ENCODE results near the gene MPRIP.
"Not testable (repeated sequence)": the region's sequence is repeated elsewhere in the genome, so short reads cannot be mapped to it uniquely, and the experiment has no call there.

Gene MPRIP

GRCh38 chr17:17186051-17186450 is 143.8 kb downstream of the MPRIP start:
- no peak for DNase-seq (ENCODE audit: low read depth in 2 of 2)

DNA sequence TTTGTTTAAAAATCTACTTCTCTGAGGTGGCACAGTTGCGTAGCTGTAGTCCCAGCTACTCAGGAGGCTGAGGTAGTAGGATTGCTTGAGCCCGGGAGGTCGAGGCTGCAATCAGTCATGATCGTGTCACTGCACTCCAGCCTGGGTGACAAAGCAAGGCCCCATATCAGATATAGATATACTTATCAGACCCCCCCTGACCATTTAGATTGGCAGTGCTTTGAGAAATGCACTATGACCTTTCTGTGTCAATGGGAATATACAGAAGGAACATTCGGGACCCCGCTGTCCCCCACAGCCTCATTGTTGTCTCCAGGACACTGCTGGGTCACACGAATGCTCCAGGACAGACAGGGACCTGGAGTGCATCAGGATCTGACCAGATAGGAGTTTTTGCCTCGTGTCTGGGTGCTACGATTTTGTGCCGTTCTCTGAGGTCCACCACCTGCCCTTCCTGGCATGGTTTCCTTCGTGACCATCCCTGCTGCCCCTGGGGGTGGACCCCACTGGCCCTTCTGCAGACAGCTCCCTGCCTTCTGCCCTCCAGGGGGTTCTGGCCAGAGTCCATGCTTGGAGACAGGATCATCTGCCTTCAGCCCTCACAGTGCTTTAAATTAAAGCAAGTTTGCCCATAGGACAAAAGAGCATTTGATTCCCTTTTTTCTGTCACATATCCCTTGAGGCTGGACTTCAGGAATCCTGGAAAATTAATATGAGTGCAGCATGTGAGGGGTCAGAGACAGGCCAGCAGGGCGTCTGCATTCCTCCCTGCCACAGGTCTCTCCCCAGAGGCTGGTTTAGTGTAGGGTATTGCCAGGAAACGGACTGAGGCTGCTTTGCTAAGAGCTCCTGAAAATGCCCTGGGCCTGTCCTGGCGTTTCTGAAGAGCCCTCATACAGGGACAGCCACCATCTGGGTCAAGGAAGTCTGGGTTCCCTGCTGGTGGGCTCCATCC is 144.6 kb downstream of the MPRIP start:
- no peak for DNase-seq (ENCODE audit: low read depth in 2 of 2)

DNA sequence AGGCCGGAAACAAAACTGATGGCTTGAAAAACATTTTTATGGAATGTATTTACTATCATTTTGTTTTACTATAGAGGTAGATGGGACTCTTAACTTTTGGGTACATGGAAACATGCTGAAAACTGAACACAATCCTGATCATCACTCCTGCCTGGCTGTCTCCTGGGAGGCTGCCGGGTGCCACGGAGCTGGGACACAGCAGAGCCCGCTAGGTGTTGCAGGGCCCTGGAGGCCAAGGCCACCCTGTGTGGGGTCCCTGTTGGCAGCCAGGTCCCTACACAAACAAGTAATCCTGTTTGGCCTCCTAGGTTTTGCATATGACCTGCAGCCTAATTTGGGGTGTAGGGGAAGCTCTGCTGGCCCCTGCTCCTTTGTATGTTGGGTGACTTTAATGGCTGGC is 146.3 kb downstream of the MPRIP start:
- DNase-seq (ENCODE audit: low read depth in 2 of 2): no peak

GRCh38 chr17:17189559-17189958 is 147.3 kb downstream of the MPRIP start:
- DNase-seq (ENCODE audit: low read depth in 2 of 2): no peak

DNA sequence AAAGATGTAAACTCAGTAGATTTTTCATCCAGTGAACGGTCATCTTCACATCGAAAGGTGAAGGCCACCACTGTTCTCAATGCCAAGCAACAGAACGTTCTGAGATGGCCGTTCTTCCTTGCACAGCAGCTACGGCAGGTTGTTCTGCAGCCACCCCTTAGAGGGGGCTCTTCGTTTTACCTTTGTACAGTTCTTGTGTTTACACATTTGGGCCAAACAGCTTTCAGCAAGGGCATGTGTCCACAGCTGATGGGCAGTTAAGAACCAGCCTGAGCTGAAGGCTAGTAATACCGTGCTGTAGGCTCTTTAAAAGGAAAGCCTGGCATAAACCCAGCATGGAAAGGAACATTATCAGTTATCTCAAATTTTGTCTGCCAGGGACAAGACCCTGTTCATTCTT is 147.9 kb downstream of the MPRIP start:
- DNase-seq (ENCODE audit: low read depth in 2 of 2): no peak

- peak; percentile 28 to 35 for DNase-seq (ENCODE audit: low read depth in 2 of 2)
Measured at GRCh38 chr17:17191346-17191792, 149.1 kb downstream of the MPRIP start.

DNA sequence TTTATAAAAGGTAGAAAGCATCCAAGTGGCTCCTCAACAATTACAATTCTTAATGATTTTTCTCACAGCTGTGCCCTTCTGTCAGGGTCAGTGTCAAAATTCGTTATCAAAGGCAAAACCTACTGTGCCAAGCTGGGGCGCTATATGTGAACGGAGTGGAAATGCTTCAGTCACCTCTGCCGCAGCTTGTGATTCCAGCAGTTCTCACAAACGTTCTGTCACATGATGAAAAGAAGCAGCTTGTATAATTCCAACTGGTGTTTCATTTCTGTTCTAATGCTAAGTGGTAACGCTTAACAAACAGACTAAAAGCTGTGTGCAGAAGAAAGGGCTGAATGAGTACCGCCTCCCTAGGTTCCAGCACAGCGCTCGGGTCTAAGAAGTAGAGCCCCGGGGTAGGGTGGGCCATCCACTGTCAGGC is 149.7 kb downstream of the MPRIP start:
- DNase-seq (ENCODE audit: low read depth in 2 of 2): no peak

- not testable (repeated sequence) for DNase-seq (ENCODE audit: low read depth in 2 of 2)
Measured at GRCh38 chr17:17195466-17195865, 153.2 kb downstream of the MPRIP start.

DNA sequence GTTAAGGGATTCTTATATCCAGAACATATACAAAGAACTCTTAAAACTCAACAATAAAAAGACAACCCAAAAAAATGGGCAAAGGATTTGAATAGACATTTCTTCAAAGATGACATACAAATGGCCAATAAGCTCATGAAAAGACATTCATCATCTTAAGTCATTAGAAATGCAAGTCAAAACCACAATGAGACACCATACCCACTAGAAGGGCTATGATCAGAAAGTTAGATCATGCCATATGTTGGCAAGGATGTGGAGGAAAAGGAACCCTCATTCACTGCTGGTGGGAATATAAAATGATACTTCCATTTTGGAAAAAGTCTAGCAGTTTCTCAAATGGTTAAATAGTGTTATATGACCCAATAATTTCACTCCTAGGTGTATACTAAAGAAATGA is 154.5 kb downstream of the MPRIP start:
- no peak for DNase-seq (ENCODE audit: low read depth in 2 of 2)

GRCh38 chr17:17198281-17198680 is 156.0 kb downstream of the MPRIP start:
- no peak for DNase-seq (ENCODE audit: low read depth in 2 of 2)

DNA sequence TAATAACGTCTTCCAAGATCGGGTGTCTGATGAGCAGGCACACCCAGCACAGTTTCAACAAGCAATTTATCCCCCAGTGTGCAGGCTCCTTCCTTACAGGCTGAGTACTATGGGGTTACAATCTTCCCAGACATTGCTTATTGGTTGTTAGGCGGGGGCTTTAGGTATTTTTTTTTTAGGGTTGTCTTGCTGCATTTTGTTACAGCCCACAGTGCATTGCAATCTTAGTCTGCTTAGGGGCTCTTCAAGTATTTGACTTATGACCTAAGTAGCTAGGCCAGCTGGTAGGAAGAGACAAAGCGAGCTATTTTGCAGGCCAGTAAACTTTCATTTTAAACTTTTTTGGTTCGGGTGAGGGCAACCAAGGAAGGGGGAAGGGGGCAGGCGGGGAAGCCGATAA is 158.1 kb downstream of the MPRIP start:
- no peak for DNase-seq (ENCODE audit: low read depth in 2 of 2)

DNA sequence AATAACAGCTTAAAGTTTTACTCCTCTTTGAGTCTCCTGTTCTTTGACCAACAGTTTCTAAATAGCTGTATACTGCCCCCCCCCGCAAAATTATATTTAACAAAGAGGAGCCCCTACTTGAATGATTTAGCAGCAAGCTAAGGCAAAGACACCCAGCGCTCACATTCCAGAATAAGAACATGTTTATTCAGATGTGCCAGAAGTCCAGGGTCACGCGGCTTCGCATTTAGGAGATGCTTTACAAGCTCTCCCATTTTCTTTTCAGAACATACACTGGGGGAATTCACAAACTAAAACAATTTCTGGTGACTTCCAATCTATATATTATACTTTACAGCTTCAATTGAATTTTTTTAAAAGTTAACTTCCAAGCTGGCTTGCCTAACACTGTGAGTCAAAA is 158.6 kb downstream of the MPRIP start:
- DNase-seq (ENCODE audit: low read depth in 2 of 2): no peak

- no peak for DNase-seq (ENCODE audit: low read depth in 2 of 2)
Measured at GRCh38 chr17:17201271-17201670, 159.0 kb downstream of the MPRIP start.

GRCh38 chr17:17201907-17202306 is 159.7 kb downstream of the MPRIP start:
- no peak for DNase-seq (ENCODE audit: low read depth in 2 of 2)

DNA sequence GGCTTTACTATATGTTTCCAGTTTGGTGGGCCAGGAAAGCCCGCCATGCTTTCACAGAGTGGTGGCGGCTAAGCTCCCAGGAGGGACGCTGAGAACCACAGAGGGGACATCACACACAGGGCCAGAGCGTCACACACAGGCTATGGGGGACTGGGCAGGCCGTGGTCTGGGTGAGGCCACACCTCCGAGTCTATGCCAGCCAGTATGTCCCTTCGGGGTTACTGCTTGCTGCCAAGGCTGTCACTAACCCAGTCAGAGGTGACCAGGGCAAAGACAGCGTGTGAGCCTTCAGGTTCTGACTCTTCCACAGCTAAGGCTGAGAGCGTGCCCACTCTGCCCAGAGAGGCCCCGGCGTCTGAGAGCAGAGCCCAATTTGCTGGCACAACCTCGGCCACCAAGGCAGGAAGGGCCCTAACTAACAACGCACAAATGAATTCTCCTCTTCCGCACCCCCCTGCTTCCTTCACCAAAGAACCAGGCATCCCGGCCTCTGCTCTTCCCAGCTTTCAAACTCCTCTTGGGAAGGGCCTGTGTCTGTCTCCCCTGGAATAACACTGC is 161.0 kb downstream of the MPRIP start:
- no peak for DNase-seq (ENCODE audit: low read depth in 2 of 2)

DNA sequence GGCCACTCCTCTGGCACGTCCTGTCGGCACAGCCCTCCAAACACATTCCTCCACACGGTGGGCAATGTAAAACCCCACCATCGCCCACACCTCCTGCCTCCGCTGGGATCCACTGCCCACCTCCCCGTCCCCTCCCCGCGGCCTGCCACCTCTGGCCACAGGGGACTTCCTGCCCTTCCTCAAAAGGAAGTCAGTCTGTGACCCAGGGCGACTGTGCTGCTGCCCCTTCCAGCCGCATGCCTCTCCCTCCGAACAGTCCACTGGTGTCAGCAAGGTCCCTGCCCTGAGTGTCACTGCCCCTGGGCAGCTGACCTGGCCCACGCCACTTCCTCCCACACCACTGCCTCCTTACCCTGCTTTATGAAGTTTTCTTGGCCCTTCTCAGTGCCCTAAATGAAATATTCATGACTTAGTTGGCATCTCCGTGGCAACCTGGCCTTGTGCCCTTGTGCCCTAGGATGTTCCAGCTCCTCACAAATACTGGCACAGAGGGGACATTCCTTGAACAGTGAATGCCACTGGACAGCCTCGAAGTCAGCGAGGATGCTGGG is 161.9 kb downstream of the MPRIP start:
- DNase-seq (ENCODE audit: low read depth in 2 of 2): no peak

DNA sequence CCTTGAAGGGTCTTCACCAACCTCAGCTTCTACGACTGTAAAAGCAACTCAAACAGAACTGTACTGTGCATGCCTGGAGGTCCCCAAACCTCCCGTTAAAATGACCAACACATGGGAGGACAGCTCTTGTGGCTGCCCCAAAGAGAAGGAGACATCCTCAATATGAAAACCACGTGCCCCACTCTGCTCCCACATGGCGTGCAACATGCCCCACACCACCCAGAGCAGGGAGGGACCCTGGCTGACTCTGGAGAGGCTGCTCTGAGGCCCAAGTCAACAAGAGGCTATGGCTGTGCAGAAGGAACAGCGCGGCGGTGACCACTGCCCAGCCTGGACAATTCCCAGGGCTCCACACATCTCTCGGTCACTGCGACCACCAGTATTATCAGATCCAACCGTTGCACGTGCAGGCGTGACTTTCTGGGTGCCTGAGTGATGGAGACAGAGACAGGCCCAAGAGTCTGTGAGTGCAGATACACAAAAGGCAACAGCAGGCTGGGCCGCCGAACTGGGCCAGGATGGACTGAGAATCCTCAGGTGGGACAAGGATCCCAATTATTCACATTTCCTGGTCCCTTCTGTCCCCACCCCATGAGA is 162.5 kb downstream of the MPRIP start:
- DNase-seq (ENCODE audit: low read depth in 2 of 2): no peak

DNA sequence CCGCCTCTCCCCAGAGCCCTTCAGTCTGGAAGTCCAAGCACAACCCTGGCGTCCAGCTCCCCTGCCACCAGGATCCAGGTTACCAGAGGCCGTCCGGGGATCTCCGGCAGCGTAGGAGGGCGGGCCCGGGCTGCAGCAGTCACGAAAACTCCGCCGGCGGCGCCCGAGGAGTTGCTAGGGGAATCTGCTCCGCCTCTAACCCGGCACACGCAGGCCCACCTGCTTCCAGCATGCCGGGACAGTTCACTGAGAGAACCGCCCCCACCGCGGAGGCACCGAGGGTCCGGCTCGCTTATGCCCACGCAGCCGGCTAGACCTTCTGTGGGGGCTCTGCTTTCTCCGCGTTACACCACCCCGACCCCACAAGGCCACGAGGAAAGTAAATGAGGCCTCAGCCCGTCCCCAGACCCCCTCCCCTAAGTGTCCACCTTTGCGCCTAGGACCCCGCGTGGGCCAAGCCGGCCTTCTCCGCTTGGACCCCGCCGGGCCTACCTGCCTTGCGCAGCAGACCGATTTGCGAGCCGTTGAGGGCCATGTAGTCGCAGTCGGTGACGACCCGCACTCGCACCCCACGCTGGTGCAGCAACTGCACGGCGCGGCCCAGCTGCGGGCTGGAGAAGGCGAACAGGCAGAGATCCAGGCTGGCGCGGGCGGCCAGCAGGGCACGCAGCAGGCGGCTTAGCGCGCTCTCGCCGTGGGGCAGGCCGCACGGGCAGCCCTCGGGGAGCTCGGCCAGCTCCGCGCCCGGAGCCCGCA is 163.3 kb downstream of the MPRIP start:
- DNase-seq (ENCODE audit: low read depth in 2 of 2): no peak

GRCh38 chr17:17206124-17206912 is 164.1 kb downstream of the MPRIP start, which contains the start of gene PLD6:
Gene PLD6, minus strand, starts transcription at chr17:17206333. Its CDS starts 47 bp downstream, at chr17:17206286.
- DNase-seq (ENCODE audit: low read depth in 2 of 2): peak; percentile 8 to 19

- no peak for DNase-seq (ENCODE audit: low read depth in 2 of 2)
Measured at GRCh38 chr17:17206913-17207335, 164.7 kb downstream of the MPRIP start.

GRCh38 chr17:17207998-17208397 is 165.7 kb downstream of the MPRIP start:
- no peak for DNase-seq (ENCODE audit: low read depth in 2 of 2)
